Tongue (tissue), 2 donors: Measurements from ENCODE around the gene OCA2. TPM values are rescaled to one million over a fixed set of nuclear protein-coding genes. Genes with fewer than 3 reads are reported as not detected.
A peak's percentile ranks its signal among the peaks of the same experiment; 100 is the strongest.
"Not testable (repeated sequence)": the region's sequence is repeated elsewhere in the genome, so short reads cannot be mapped to it uniquely, and the experiment has no call there.

Experiments
- DNase-seq: peaks from one replicate; pipeline ENCODE4 v3.0.0-alpha.2; 2015
- total RNA-seq: library from RNA; depleted of rRNA; stranded (reverse); fragments of >200 nt; gene quantifications from one replicate; pipeline ENCODE4 v1.2.3, GENCODE V29; 2014

Gene OCA2
- total RNA-seq, 1 donor from 2014 or later = 4.9 TPM

GRCh38 chr15:27768732-27769475, 330.2 kb downstream of the OCA2 start:
- DNase-seq = no peak

GRCh38 chr15:27767918-27768640, 331.0 kb downstream of the OCA2 start:
- DNase-seq = no peak

GRCh38 chr15:27767430-27767829, 331.7 kb downstream of the OCA2 start:
- not testable (repeated sequence) for DNase-seq

GRCh38 chr15:27764339-27764738, 334.8 kb downstream of the OCA2 start:
- DNase-seq = no peak

GRCh38 chr15:27763514-27763913, 335.6 kb downstream of the OCA2 start:
- no peak for DNase-seq

GRCh38 chr15:27762471-27762870, 336.6 kb downstream of the OCA2 start:
- no peak for DNase-seq

- DNase-seq = no peak
These were observed 342.1 kb downstream of the OCA2 start for GRCh38 chr15:27757052-27757451.

GRCh38 chr15:27752691-27753090, 346.4 kb downstream of the OCA2 start:
- no peak for DNase-seq

- DNase-seq = no peak
These were observed 351.1 kb downstream of the OCA2 start for GRCh38 chr15:27747997-27748396.

GRCh38 chr15:27746401-27746955, 352.6 kb downstream of the OCA2 start:
- no peak for DNase-seq

GRCh38 chr15:27744641-27745040, 354.5 kb downstream of the OCA2 start:
- no peak for DNase-seq

- no peak for DNase-seq
These were observed 355.5 kb downstream of the OCA2 start for GRCh38 chr15:27743638-27744037.

GRCh38 chr15:27742751-27743477, 356.2 kb downstream of the OCA2 start:
- DNase-seq = peak; percentile 46

- no peak for DNase-seq
These were observed 357.8 kb downstream of the OCA2 start for GRCh38 chr15:27741226-27741860.

- no peak for DNase-seq
These were observed 364.2 kb downstream of the OCA2 start for GRCh38 chr15:27734785-27735495.

- DNase-seq = peak; percentile 60
These were observed 367.3 kb downstream of the OCA2 start for GRCh38 chr15:27731776-27732175.

- no peak for DNase-seq
These were observed 368.2 kb downstream of the OCA2 start for GRCh38 chr15:27730868-27731267.

GRCh38 chr15:27725731-27726130, 373.4 kb downstream of the OCA2 start:
- DNase-seq = peak; percentile 90

GRCh38 chr15:27723821-27724220, 375.3 kb downstream of the OCA2 start:
- DNase-seq = no peak

- DNase-seq = no peak
These were observed 377.0 kb downstream of the OCA2 start for GRCh38 chr15:27722102-27722501.

- DNase-seq = no peak
These were observed 384.4 kb downstream of the OCA2 start for GRCh38 chr15:27714675-27715074.

GRCh38 chr15:27713850-27714249, 385.3 kb downstream of the OCA2 start:
- DNase-seq = not testable (repeated sequence)
